HCT116 (cell line): ENCODE data around the gene MYH10. TPM values are rescaled to one million over a fixed set of nuclear protein-coding genes. Genes with fewer than 3 reads are reported as not detected.

Experiments used
- ATAC-seq: fragments of 200-7000 bp; cut with Tn5 transposase; 2 replicates; pipeline ENCODE4 v1.9.1; 2020; ENCODE audit warnings: mild to moderate bottlenecking, moderate library complexity
- BruUV-seq: library from RNA; stranded (reverse); fragments of 400-500 nt; replicated peaks from 2 replicates; lab custom pipeline; 2021; lab: Mats Ljungman, UMichigan
- CTCF ChIA-PET: fragments of 300-600 bp; sonication (Branson Sonifier 250); formaldehyde crosslinking; loops from one replicate; lab custom pipeline; 2021; ENCODE audit warnings: antibody characterized with exemption; lab: Charles Lee
- POLR2A ChIA-PET: fragments of 300-600, 350-600 bp; sonication (Branson Sonifier 250); formaldehyde crosslinking; loops from one replicate; lab custom pipeline; 2021; ENCODE audit warnings: antibody characterized with exemption; lab: Charles Lee
- RAD21 ChIA-PET, 2 experiments: fragments of 300-600 bp; sonication (Branson Sonifier 250); formaldehyde crosslinking; loops; one replicate each; lab custom pipeline; 2023; ENCODE audit warnings: low total read pairs in 2 of 2; ENCODE audit not compliant: uncharacterized antibody in 2 of 2, unreplicated experiment in 2 of 2, low non-redundant PET in 1 of 2; lab: Charles Lee
- DNase-seq: peaks from one replicate; pipeline ENCODE4 v3.0.0-alpha.2; 2010; ENCODE audit warnings: low read depth, low spot score
- H2AFZ ChIP-seq: fragments of 200-600 bp; shearing (Covaris generic), sonication (generic); 2 replicates; pipeline ENCODE4 v1.6.1; 2017; ENCODE audit warnings: low read depth, mixed run types, mixed read lengths, antibody characterized with exemption, low read length; ENCODE audit not compliant: poor library complexity, severe bottlenecking
- H3K27ac ChIP-seq: 2 replicates; pipeline ENCODE4 v1.5.1; 2012; ENCODE audit warnings: low read depth, low read length
- H3K27me3 ChIP-seq: fragments of 200-600 bp; sonication (generic); 2 replicates; pipeline ENCODE4 v1.6.1; 2016; ENCODE audit warnings: mixed run types, low read length, mixed read lengths; ENCODE audit not compliant: insufficient read depth
- H3K36me3 ChIP-seq, 2 experiments: fragments of 200-500 bp in 1 of 2; fragments of 200-600 bp in 1 of 2; sonication (Bioruptor generic) in 1 of 2; sonication (generic) in 1 of 2; 2 replicates each; pipeline versions ENCODE4 v1.5.1 to v1.6.1; 2014 to 2016; ENCODE audit warnings: low read length in 2 of 2, inconsistent platforms in 1 of 2, mixed read lengths in 1 of 2, mixed run types in 1 of 2; ENCODE audit not compliant: insufficient read depth in 2 of 2, control insufficient read depth in 1 of 2
- H3K4me1 ChIP-seq, 2 experiments: fragments of 200-600 bp in 1 of 2; sonication (generic) in 1 of 2; 2 replicates each; pipeline versions ENCODE4 v1.5.1 to v1.6.1; 2012 to 2017; ENCODE audit warnings: low read length in 2 of 2, inconsistent platforms in 1 of 2, mild to moderate bottlenecking in 1 of 2, mixed read lengths in 1 of 2, mixed run types in 1 of 2, moderate library complexity in 1 of 2; ENCODE audit not compliant: insufficient read depth in 2 of 2, control insufficient read depth in 1 of 2
- H3K4me2 ChIP-seq: fragments of 200-600 bp; sonication (generic); 2 replicates; pipeline ENCODE4 v1.6.1; 2017; ENCODE audit warnings: mixed run types, low read length, mixed read lengths
- H3K4me3 ChIP-seq, 2 experiments: fragments of 200-600 bp in 1 of 2; sonication (generic) in 1 of 2; replicated peaks in 1 of 2; 2 replicates each; pipeline ENCODE4 v1.5.1; 2011 to 2016; ENCODE audit warnings: low read length in 2 of 2, control low read depth in 1 of 2, low read depth in 1 of 2, mild to moderate bottlenecking in 1 of 2, mixed read lengths in 1 of 2, mixed run types in 1 of 2
- H3K79me2 ChIP-seq: fragments of 200-600 bp; sonication (generic); 2 replicates; pipeline ENCODE4 v1.6.1; 2017; ENCODE audit warnings: mild to moderate bottlenecking, mixed run types, low read length, moderate library complexity, mixed read lengths; ENCODE audit not compliant: insufficient read depth
- H3K9ac ChIP-seq: fragments of 200-600 bp; sonication (generic); 2 replicates; pipeline ENCODE4 v1.6.1; 2016; ENCODE audit warnings: low read length, mixed read lengths
- H3K9me2 ChIP-seq: fragments of 200-600 bp; sonication (generic), shearing (Covaris generic); 2 replicates; pipeline ENCODE4 v1.6.1; 2017; ENCODE audit warnings: mixed run types, mild to moderate bottlenecking, moderate library complexity; ENCODE audit not compliant: insufficient read depth
- H3K9me3 ChIP-seq, 2 experiments: fragments of 200-500 bp in 1 of 2; fragments of 200-600 bp in 1 of 2; sonication (Bioruptor generic) in 1 of 2; sonication (generic) in 1 of 2; 2 replicates each; pipeline ENCODE4 v1.6.1; 2014 to 2017; ENCODE audit warnings: low read length in 2 of 2, mixed read lengths in 2 of 2, inconsistent platforms in 1 of 2, low read depth in 1 of 2, mild to moderate bottlenecking in 1 of 2, mixed run types in 1 of 2, moderate library complexity in 1 of 2; ENCODE audit not compliant: control insufficient read depth in 1 of 2, insufficient read depth in 1 of 2
- H4K20me1 ChIP-seq: fragments of 200-600 bp; sonication (generic), shearing (Covaris generic); 2 replicates; pipeline ENCODE4 v1.6.1; 2017; ENCODE audit warnings: mixed run types, mild to moderate bottlenecking, moderate library complexity; ENCODE audit not compliant: insufficient read depth
- CBX3 ChIP-seq: IDR thresholded peaks from 2 replicates; pipeline ENCODE4 v1.6.1; 2012; ENCODE audit warnings: low read depth
- ELF1 ChIP-seq: IDR thresholded peaks from 2 replicates; pipeline ENCODE4 v1.6.1; 2012; ENCODE audit warnings: low read depth, borderline replicate concordance
- EZH2 ChIP-seq: fragments of 200-600 bp; sonication (generic); IDR thresholded peaks from 2 replicates; pipeline ENCODE4 v1.6.1; 2017; ENCODE audit warnings: antibody characterized with exemption, mixed run types
- MAX ChIP-seq: IDR thresholded peaks from 2 replicates; pipeline ENCODE4 v1.6.1; 2012
- RAD21 ChIP-seq: IDR thresholded peaks from 2 replicates; pipeline ENCODE4 v1.6.1; 2012; ENCODE audit warnings: low read depth, mild to moderate bottlenecking
- SIN3A ChIP-seq: IDR thresholded peaks from 2 replicates; pipeline ENCODE4 v1.6.1; 2012; ENCODE audit warnings: low read depth
- SRF ChIP-seq: IDR thresholded peaks from 2 replicates; pipeline ENCODE4 v1.6.1; 2012; ENCODE audit warnings: low read depth
- YY1 ChIP-seq: IDR thresholded peaks from 2 replicates; pipeline ENCODE4 v1.6.1; 2011; ENCODE audit warnings: low read length, low read depth, moderate library complexity, mild to moderate bottlenecking; ENCODE audit not compliant: insufficient replicate concordance; ENCODE audit errors: extremely low read depth
- intact Hi-C: fragments of 100-400 bp; cut with micrococcal nuclease; formaldehyde crosslinking; loops from 2 replicates; pipeline ENCODE4 v1.10.0; 2022
- total RNA-seq: library from RNA; stranded (reverse); gene quantifications from one replicate; pipeline ENCODE4 v1.2.1, GENCODE V29; 2021; ENCODE audit not compliant: unreplicated experiment
- TF ChIP-seq, protein P1 (sequence below): IDR thresholded peaks from 2 replicates; pipeline ENCODE4 v1.6.1; 2012
- TF ChIP-seq, protein P2 (sequence below): IDR thresholded peaks from 2 replicates; pipeline ENCODE4 v1.6.1; 2012; ENCODE audit warnings: low read depth

MYH10 gene
- total RNA-seq, 1 experiment from 2014 or later, result 39.2 TPM

DNA sequence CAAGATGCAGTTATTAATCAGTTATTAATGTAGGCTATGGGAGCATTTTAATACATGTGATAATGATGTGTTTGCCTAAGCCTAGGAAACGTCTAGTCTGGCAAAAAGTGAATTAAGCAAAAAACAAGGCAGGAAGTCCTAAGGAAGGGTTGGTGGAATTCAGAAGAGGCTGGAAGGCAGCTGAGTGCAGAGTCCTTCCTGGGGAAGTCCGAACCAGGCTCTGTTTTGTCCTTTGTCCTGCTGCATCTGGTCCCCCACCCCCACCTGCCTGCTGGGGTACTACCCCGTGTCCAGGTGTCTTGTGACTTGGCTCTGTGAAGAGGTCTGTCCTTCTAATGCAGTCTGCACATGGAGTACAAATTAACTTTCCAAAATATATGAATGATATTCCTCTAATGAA is 1.5 kb upstream of the MYH10 start:
- H3K9ac ChIP-seq, result peak overlapping the region; percentile 93
- no TSS peak for BruUV-seq
- TF ChIP-seq CBX3 (no peak), SRF (no peak), ELF1 (no peak), MAX (no peak), RAD21 (no peak), EZH2 (no peak), SIN3A (no peak), YY1 (no peak)
- TF ChIP-seq, protein P1, sequence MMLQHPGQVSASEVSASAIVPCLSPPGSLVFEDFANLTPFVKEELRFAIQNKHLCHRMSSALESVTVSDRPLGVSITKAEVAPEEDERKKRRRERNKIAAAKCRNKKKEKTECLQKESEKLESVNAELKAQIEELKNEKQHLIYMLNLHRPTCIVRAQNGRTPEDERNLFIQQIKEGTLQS, result no peak
- TF ChIP-seq, protein P2, sequence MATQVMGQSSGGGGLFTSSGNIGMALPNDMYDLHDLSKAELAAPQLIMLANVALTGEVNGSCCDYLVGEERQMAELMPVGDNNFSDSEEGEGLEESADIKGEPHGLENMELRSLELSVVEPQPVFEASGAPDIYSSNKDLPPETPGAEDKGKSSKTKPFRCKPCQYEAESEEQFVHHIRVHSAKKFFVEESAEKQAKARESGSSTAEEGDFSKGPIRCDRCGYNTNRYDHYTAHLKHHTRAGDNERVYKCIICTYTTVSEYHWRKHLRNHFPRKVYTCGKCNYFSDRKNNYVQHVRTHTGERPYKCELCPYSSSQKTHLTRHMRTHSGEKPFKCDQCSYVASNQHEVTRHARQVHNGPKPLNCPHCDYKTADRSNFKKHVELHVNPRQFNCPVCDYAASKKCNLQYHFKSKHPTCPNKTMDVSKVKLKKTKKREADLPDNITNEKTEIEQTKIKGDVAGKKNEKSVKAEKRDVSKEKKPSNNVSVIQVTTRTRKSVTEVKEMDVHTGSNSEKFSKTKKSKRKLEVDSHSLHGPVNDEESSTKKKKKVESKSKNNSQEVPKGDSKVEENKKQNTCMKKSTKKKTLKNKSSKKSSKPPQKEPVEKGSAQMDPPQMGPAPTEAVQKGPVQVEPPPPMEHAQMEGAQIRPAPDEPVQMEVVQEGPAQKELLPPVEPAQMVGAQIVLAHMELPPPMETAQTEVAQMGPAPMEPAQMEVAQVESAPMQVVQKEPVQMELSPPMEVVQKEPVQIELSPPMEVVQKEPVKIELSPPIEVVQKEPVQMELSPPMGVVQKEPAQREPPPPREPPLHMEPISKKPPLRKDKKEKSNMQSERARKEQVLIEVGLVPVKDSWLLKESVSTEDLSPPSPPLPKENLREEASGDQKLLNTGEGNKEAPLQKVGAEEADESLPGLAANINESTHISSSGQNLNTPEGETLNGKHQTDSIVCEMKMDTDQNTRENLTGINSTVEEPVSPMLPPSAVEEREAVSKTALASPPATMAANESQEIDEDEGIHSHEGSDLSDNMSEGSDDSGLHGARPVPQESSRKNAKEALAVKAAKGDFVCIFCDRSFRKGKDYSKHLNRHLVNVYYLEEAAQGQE, result no peak
- H3K27ac ChIP-seq, result peak overlapping the region; percentile 65; the same call in 1 of the 2 replicates
- H3K4me2 ChIP-seq, result peak overlapping the region; percentile 90
- no peak for ATAC-seq
- peak overlapping the region; percentile 95 to 96 for H3K4me3 ChIP-seq
- intact Hi-C loops, result loop anchor here (5.0 kb wide), 1 partner anchor 195 kb away; the partner anchor contains the start of gene NDEL1
- H3K79me2 ChIP-seq, result peaks cover 30% of the 10 kb centered on the region
- DNase-seq, result no peak
- H3K9me3 ChIP-seq, result no peaks in the 10 kb centered on the region
- no peaks in the 10 kb centered on the region for H3K9me2 ChIP-seq
- H3K36me3 ChIP-seq, result no peaks in the 10 kb centered on the region
- no peaks in the 10 kb centered on the region for H3K27me3 ChIP-seq
- ChIA-PET POLR2A (no interaction called here), RAD21 (no interaction called here), CTCF (no interaction called here)
- H4K20me1 ChIP-seq, result no peaks in the 10 kb centered on the region
- peaks cover 11 to 15% of the 10 kb centered on the region in 2 experiments for H3K4me1 ChIP-seq
- peak overlapping the region; percentile 87 for H2AFZ ChIP-seq
